Activated CD8-positive, alpha-beta memory T cell treated with anti-CD3 and anti-CD28 coated beads, Interleukin-2, amount 50 U/mL, for 24 hours (primary cell): ENCODE results near the gene BMP6.

ENCODE experiments used
- DNase-seq: peaks from one replicate; pipeline ENCODE4 v3.0.0-alpha.2; 2020; ENCODE audit errors: extremely low read depth

BMP6 gene

GRCh38 chr6:7904654-7905319 is 178.9 kb downstream of the BMP6 start:
- no peak for DNase-seq

GRCh38 chr6:7905416-7905815 is 179.5 kb downstream of the BMP6 start:
- no peak for DNase-seq

GRCh38 chr6:7906741-7907140 is 180.8 kb downstream of the BMP6 start:
- DNase-seq = no peak

- no peak for DNase-seq
These were observed 181.3 kb downstream of the BMP6 start for GRCh38 chr6:7907159-7907558.

- DNase-seq = no peak
These were observed 183.7 kb downstream of the BMP6 start for GRCh38 chr6:7909323-7910276.

GRCh38 chr6:7910298-7910653 is 184.4 kb downstream of the BMP6 start:
- DNase-seq = no peak

DNA sequence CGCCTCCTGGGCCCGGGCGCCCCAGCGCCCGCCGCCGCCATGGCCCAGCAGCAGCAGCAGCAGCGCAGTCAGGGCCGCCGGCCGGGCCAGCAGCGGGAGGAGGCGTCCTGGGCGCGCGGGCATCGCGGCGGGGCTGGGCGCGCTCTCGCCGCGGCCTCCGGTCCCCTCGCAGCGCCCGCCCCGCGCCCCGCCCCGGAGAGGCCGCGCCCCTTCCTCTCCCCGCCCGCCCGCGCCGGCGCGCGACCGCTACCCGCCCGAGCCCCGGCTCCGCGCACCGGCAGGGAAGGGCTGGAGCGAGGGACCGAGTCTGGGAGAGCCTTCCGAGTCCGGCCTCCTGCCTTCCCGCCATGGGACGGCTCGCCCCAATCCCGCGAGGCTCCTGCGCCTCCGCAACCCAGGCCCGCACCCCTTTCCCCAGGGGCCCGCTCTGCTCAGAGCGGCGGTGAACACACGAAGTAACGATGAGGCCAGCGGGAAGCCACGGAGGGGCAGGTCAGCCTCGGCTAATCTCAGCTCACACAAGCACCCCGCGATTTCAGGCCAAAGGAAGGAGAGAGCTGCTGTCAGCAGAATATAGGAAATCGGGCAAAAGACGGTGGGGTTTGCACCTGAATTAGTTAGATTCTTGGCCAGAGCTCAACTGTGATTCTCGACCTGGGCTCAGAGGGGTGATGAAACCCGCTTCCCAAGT is 184.9 kb downstream of the BMP6 start, which contains the start of gene TXNDC5:
Gene TXNDC5 (minus strand): TSS at position 135 of the 691 bp plus-strand sequence. CDS start 12 bp downstream, at position 123.
- peak; percentile 19 for DNase-seq

- no peak for DNase-seq
These were observed 185.4 kb downstream of the BMP6 start for GRCh38 chr6:7911345-7911725.

GRCh38 chr6:7912024-7912423 is 186.1 kb downstream of the BMP6 start:
- DNase-seq = no peak

DNA sequence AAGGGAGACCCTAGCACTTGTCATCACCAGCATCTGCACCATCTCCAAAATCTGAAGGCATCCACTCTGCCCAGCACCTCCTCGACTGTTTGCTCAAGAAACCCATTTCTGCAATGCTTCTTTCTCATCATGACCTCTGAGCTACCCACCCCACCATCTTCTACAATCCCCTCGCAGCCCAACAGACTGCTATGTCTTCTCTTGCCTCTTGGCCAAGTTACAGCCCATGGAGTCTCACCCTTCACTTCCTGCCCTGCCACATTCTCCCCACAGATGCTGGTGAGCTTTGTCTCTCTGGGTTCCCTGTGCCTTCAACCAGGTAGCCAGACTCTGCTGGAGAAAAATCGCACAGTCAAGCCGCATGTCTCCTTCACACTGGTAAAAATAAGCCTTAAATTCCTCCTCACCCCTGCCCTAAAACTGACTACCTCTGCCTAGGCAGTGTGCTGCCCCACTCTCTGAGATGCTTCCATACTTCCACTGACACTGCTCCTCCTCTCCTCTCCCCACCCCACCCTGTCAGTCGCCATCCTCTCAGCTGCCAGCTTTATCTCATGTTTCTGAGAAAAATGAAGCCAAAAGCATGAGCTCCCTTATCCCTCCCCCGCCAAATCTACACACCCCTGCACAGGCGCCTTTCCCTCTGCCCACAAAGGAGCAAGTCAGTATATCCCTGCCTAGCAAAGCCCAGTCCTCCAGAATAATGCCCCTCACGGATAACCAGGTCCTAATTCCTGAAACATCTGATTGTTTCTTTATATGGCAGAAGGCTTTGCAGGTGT is 187.0 kb downstream of the BMP6 start:
- no peak for DNase-seq

GRCh38 chr6:7914311-7914710 is 188.4 kb downstream of the BMP6 start:
- no peak for DNase-seq

DNA sequence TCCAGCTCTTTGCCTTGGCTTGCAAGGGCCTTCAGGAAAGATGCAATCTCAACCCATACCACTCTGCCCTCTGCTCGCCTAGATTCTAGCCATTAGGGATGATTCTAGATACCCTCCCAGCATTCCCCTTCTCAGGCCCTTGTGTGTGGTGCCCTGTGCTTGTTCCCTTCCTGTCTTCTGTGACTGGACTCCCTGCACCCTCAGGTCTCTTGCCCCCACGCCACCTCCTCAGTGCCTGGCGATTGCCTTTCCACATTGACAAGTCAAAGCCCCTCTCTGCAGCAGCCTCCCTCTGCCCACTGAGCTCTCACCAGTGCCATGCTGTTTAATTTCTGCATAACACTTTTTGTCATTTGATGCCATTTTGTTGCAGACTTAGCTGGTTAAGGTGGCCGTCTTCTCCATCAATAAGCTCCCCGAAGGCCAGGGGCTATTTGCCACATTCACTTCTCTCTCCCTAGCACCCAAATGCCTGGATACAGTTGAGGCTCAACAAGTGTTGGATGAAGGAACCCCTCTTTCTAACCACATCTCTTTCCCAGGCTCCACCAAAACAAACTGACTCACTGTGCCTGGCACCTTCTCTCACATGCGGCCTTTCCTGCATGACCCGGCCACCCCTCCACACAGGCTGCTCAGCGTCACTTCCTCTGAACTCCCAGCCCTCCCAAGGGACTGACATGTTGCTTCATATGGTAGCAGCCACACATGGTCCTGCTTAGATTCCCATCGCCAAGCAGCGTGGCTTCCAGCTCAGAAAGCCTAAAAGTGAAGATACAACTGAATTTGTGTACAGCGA is 189.3 kb downstream of the BMP6 start:
- DNase-seq = no peak

DNA sequence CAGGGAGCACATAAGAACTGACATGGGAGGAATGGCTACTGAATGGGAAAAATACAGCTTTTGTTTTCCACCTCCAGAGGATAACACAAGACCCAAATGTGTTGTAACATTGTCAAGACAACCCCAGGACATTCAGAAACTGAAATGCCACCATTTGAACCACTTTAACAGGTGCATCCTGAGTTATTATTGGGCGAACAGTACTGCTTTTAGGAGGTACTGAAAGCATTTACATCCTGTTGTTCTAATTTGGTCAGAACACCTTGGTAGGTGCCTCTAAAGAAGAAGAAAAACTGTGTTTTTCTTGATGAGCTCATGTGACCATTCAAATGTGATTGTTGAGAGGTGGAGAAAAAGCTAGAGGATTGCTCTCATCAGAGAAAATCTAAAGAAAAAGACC is 191.1 kb downstream of the BMP6 start:
- no peak for DNase-seq

DNA sequence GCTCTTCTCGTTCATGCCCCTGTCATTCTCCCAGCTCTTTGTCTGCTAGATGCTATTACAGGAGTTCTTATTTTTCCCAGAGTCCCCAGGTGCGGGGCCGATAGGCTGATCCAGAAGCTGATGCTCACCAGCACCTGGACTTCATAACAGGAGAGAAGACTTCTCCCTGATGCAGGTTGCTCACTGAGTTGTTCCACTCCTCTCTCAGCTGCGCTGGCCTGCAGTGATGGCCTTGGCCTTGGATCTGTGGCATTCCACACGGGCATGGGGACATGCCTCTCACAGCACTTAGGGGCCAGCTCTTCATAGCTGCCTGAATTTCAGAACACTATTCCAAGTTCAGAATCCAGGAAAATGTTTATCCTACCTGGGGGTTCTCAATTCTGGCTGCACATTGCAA is 191.8 kb downstream of the BMP6 start:
- DNase-seq = no peak

DNA sequence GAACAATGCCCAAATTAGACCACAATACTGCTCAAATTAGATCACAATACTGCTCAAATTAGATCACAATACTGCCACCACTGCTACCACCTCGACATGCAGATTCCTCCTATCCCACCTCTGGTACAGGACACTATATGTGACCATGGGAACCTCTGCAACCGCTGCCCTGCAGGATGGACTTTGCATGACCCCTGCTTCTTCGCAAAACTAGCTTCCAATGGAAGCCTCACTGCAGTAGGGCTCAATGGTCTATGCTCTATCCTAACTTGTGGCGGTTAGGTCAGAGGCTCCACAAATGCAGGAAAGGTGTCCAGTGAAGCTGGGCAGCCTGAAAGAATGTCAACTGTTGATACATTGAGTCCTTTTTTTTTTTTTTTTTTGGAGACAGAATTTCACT is 192.5 kb downstream of the BMP6 start:
- DNase-seq = no peak

GRCh38 chr6:7919871-7920270 is 194.0 kb downstream of the BMP6 start:
- DNase-seq = no peak

- no peak for DNase-seq
These were observed 194.5 kb downstream of the BMP6 start for GRCh38 chr6:7920425-7920824.

DNA sequence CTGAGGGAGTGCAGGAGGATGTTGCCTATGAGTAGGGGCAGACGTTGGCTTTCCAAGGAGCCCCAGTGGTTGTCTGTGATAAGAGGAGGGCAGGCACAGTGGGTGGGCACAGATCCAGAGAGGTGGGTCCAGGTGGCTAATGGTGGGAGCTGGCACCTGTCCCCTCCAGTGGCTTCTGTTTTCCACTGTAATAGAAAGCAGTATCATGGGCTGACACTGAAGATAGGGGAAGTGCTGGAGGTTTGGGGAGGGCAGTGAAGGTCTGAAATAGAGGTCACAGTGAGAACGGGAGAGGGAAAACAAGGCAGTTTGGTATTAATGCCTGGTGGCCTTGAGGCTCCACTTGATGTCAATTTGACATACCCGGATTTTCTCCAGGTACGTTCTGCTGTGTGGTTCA is 195.1 kb downstream of the BMP6 start:
- DNase-seq = no peak

- no peak for DNase-seq
These were observed 195.8 kb downstream of the BMP6 start for GRCh38 chr6:7921632-7922092.

GRCh38 chr6:7922596-7922995 is 196.7 kb downstream of the BMP6 start:
- no peak for DNase-seq

DNA sequence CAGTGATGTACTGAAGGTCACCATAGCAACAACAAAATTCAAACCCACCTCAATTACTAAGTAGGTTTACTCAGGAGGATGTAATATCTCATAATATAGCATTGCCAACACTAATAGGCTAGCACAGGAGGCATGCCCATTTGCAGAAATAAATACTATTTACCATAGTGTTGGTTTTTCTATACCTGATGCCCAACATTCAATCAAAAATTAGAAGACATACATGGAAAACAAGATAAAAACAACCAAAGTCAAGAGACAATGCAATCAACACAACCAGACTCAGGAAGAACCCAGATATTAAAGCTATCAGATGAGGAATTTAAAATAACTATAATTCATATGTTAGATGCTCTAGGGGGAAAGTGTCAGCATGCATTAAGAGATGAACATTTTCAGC is 199.0 kb downstream of the BMP6 start:
- no peak for DNase-seq
